A549 (cell line): ENCODE data around the gene CASTOR1. TPM values are rescaled to one million over a fixed set of nuclear protein-coding genes. Genes with fewer than 3 reads are reported as not detected.
A peak's percentile ranks its signal among the peaks of the same experiment; 100 is the strongest.

ENCODE experiments used
- ATAC-seq, 2 experiments: fragments of 200-7000 bp in 1 of 2; fragments of >200 bp in 1 of 2; cut with Nextera tagmentation in 1 of 2; cut with Tn5 transposase in 1 of 2; 3 replicates each; pipeline versions ENCODE4 v1.8.0 to v1.9.1; 2018 to 2020; ENCODE audit warnings: mild to moderate bottlenecking in 1 of 2, moderate library complexity in 1 of 2
- CTCF ChIA-PET: fragments of 300-600 bp; sonication (Branson Sonifier 250); formaldehyde crosslinking; extraction: SDS; loops from one replicate; lab custom pipeline; 2021; ENCODE audit warnings: antibody characterized with exemption, inconsistent platforms; lab: Yijun Ruan, JAX
- POLR2A ChIA-PET: fragments of 350-600 bp; formaldehyde crosslinking; extraction: SDS; loops from one replicate; lab custom pipeline; 2021; ENCODE audit warnings: antibody characterized with exemption, inconsistent platforms; lab: Yijun Ruan, JAX
- DNase-seq, 2 experiments: peaks; one replicate each; pipeline versions ENCODE4 v3.0.0 to v3.0.0-alpha.2; 2011 to 2016; ENCODE audit warnings: low read depth in 1 of 2, low spot score in 1 of 2
- FAIRE-seq: peaks from 2 replicates; lab custom pipeline; 2011; peaks lifted over from hg19 to GRCh38; lab: Jason Lieb, UNC
- H3K27ac ChIP-seq, 2 experiments: fragments of >200 bp; sonication (Bioruptor Twin); formaldehyde crosslinking; 3 replicates each; pipeline ENCODE4 v1.5.1; 2016 to 2017
- H3K4me1 ChIP-seq: fragments of >200 bp; sonication (Bioruptor Twin); formaldehyde crosslinking; 3 replicates; pipeline ENCODE4 v1.6.1; 2016
- H3K4me2 ChIP-seq: fragments of >200 bp; sonication (Bioruptor Twin); formaldehyde crosslinking; 3 replicates; pipeline ENCODE4 v1.6.1; 2016
- H3K4me3 ChIP-seq: fragments of >200 bp; sonication (Bioruptor Twin); formaldehyde crosslinking; 3 replicates; pipeline ENCODE4 v1.5.1; 2016
- H3K9me3 ChIP-seq: fragments of >200 bp; sonication (Bioruptor Twin); formaldehyde crosslinking; 3 replicates; pipeline ENCODE4 v1.6.1; 2016
- CHD2 ChIP-seq: fragments of 150-350 bp; IDR thresholded peaks from 2 replicates; pipeline ENCODE4 v1.6.1; 2014; ENCODE audit warnings: low read length; ENCODE audit not compliant: partially characterized antibody
- CHD4 ChIP-seq: fragments of 200-600 bp; sonication (generic); IDR thresholded peaks from 2 replicates; pipeline ENCODE4 v1.6.1; 2016; ENCODE audit warnings: antibody characterized with exemption, mild to moderate bottlenecking, borderline replicate concordance
- EP300 ChIP-seq, 2 experiments: fragments of >200 bp; sonication (Bioruptor Twin); formaldehyde crosslinking; IDR thresholded peaks; 2 replicates in 1 of 2; 3 replicates in 1 of 2; pipeline ENCODE4 v1.6.1; 2016 to 2017
- FOSL2 ChIP-seq, 2 experiments: fragments of 450-650 bp in 1 of 2; fragments of >200 bp in 1 of 2; sonication (Bioruptor Twin) in 1 of 2; formaldehyde crosslinking; IDR thresholded peaks; 2 replicates each; pipeline versions ENCODE4 v1.5.0 to v1.6.1; 2016 to 2020; ENCODE audit warnings: mild to moderate bottlenecking in 1 of 2, moderate library complexity in 1 of 2
- GATA3 ChIP-seq: IDR thresholded peaks from 2 replicates; pipeline ENCODE4 v1.6.1; 2012; ENCODE audit warnings: borderline replicate concordance
- HOXB13 ChIP-seq: fragments of 250-450 bp; sonication (Bioruptor Pico); IDR thresholded peaks from 2 replicates; pipeline ENCODE4 v1.5.0; 2020; ENCODE audit warnings: low read depth, mild to moderate bottlenecking, moderate library complexity
- HOXB5 ChIP-seq: fragments of 250-450 bp; sonication (Bioruptor Pico); IDR thresholded peaks from 2 replicates; pipeline ENCODE4 v1.5.0; 2020; ENCODE audit warnings: mild to moderate bottlenecking, moderate library complexity
- JUN ChIP-seq, 2 experiments: fragments of >200 bp; sonication (Bioruptor Twin); formaldehyde crosslinking; IDR thresholded peaks; 2 replicates in 1 of 2; 3 replicates in 1 of 2; pipeline ENCODE4 v1.6.1; 2016 to 2017
- JUNB ChIP-seq: fragments of >200 bp; sonication (Bioruptor Twin); formaldehyde crosslinking; IDR thresholded peaks from 2 replicates; pipeline ENCODE4 v1.6.1; 2016
- NFE2L2 ChIP-seq: fragments of 150-350 bp; conservative IDR thresholded peaks from 2 replicates; pipeline ENCODE4 v1.6.1; 2014; ENCODE audit warnings: low read length
- NPAS2 ChIP-seq: fragments of 250-450 bp; sonication (Bioruptor Pico); IDR thresholded peaks from 2 replicates; pipeline ENCODE4 v1.8.0; 2022; ENCODE audit warnings: mild to moderate bottlenecking, moderate library complexity, borderline replicate concordance
- NR3C1 ChIP-seq: fragments of >200 bp; sonication (Bioruptor Twin); formaldehyde crosslinking; IDR thresholded peaks from 3 replicates; pipeline ENCODE4 v1.6.1; 2017
- POLR2AphosphoS2 ChIP-seq: conservative IDR thresholded peaks from 2 replicates; pipeline ENCODE4 v1.6.1; 2012; ENCODE audit warnings: low read length, improper control_type of control experiment, inconsistent platforms
- RCOR1 ChIP-seq: fragments of 150-350 bp; IDR thresholded peaks from 2 replicates; pipeline ENCODE4 v1.6.1; 2014; ENCODE audit warnings: antibody characterized with exemption, low read length, low read depth
- RFX5 ChIP-seq: fragments of 450-650 bp; IDR thresholded peaks from 2 replicates; pipeline ENCODE4 v1.7.1; 2014; ENCODE audit warnings: antibody characterized with exemption, mild to moderate bottlenecking, moderate library complexity
- TFCP2L1 ChIP-seq: fragments of 250-450 bp; sonication (Bioruptor Pico); IDR thresholded peaks from 2 replicates; pipeline ENCODE4 v1.5.0; 2021; ENCODE audit warnings: mild to moderate bottlenecking
- TP53 ChIP-seq: fragments of 250-450 bp; sonication (Bioruptor Pico); IDR thresholded peaks from 2 replicates; pipeline ENCODE4 v1.5.0; 2021; ENCODE audit warnings: mild to moderate bottlenecking, moderate library complexity
- ZC3H11A ChIP-seq: fragments of 450-650 bp; IDR thresholded peaks from 2 replicates; pipeline ENCODE4 v1.6.1; 2014; ENCODE audit warnings: antibody characterized with exemption, mild to moderate bottlenecking
- ZSCAN20 ChIP-seq: fragments of 250-450 bp; sonication (Bioruptor Pico); IDR thresholded peaks from 2 replicates; pipeline ENCODE4 v1.8.0; 2022; ENCODE audit warnings: mild to moderate bottlenecking, moderate library complexity
- WGBS: methylation state at CpG from one replicate; pipeline ENCODE4 v1.1.6; 2017; ENCODE audit errors: missing lambda C conversion rate; 5-methylcytosine and 5-hydroxymethylcytosine counted together
- polyA plus RNA-seq, 4 experiments: library from polyadenylated mRNA; depleted of rRNA in 3 of 4; stranded (reverse); fragments of >200 nt; fragmentation: RNase III in 1 of 4; extraction: RNeasy Plus Mini Kit Qiagen cat#74134 plus additional on column Dnase treatment in 1 of 4; gene quantifications; 2 replicates in 3 of 4; 3 replicates in 1 of 4; pipeline ENCODE4 v1.2.3, GENCODE V29; 2011 to 2017
- TF ChIP-seq, protein P1 (sequence below): IDR thresholded peaks from 2 replicates; pipeline ENCODE4 v1.6.1; 2012; ENCODE audit warnings: low read depth, borderline replicate concordance
- TF ChIP-seq, protein P2 (sequence below): fragments of >200 bp; sonication (Bioruptor Twin); formaldehyde crosslinking; IDR thresholded peaks from 3 replicates; pipeline ENCODE4 v1.5.1; 2016
- TF ChIP-seq, protein P3 (sequence below): IDR thresholded peaks from 2 replicates; pipeline ENCODE4 v1.6.1; 2012
- TF ChIP-seq, protein P4 (sequence below): IDR thresholded peaks from 2 replicates; pipeline ENCODE4 v1.6.1; 2012
- TF ChIP-seq, protein P5 (sequence below): fragments of >200 bp; sonication (Bioruptor Twin); formaldehyde crosslinking; IDR thresholded peaks from 2 replicates; pipeline ENCODE4 v1.6.1; 2016
- TF ChIP-seq, protein P6 (sequence below): fragments of >200 bp; sonication (Bioruptor Twin); formaldehyde crosslinking; IDR thresholded peaks from 3 replicates; pipeline ENCODE4 v1.6.1; 2016

CASTOR1 gene
- polyA plus RNA-seq, 2 of the 4 experiments (the other 2 are of a cell fraction) = 4.7 to 12.2 TPM

DNA sequence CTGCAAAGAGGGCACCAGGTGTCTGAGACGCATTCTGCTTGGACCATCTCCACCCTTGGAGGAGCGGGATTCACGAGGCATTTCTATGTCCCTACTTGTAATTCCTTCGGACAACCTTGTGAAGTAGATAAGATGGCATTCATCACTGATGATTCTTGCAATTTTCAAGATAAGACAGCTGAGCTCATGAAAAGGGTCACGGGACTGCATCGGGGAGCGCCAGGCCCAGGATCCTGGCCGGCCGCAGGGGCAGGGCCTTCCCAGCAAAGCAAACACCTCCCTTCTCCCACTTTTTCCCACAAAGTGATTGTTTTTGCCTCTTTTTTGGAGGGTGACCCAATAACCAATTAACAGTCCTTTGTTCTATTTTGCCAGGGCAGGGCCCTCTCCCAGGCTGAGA lies 51.2 kb downstream of the CASTOR1 start:
- H3K9me3 ChIP-seq = no peaks in the 10 kb centered on the region
- TF ChIP-seq TP53 (CRISPR knock-in tag) (no peak), POLR2AphosphoS2 (0 out of 2 replicates have a peak, but pooled peaks have one; percentile 59), NFE2L2 (no peak), FOSL2 (IDR thresholded peaks at IDR 0.05) (no peak), FOSL2 (CRISPR knock-in tag; IDR thresholded peaks at IDR 0.05) (no peak)
- TF ChIP-seq, protein P1, sequence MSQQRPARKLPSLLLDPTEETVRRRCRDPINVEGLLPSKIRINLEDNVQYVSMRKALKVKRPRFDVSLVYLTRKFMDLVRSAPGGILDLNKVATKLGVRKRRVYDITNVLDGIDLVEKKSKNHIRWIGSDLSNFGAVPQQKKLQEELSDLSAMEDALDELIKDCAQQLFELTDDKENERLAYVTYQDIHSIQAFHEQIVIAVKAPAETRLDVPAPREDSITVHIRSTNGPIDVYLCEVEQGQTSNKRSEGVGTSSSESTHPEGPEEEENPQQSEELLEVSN = no peak
- 93% methylated on average over 9 of the region's 9 CpGs for WGBS
- H3K4me3 ChIP-seq = no peak overlapping the region
- DNase-seq (no peak), ATAC-seq (no peak), FAIRE-seq (no peak)
- ChIA-PET POLR2A (interaction anchor here (0.9 to 3.0 kb wide), 4 partner anchors 10 to 42 kb away, joined by 3 to 10 read pairs (median 4); no protein-coding TSS in a partner anchor), CTCF (interaction anchor here (1.0 to 3.0 kb wide), 8 partner anchors 12 to 130 kb away, joined by 3 to 15 read pairs (median 6); no protein-coding TSS in a partner anchor)
- H3K4me2 ChIP-seq = peak overlapping the region; percentile 19; the same call in 1 of the 3 replicates
- peaks cover 93% of the 10 kb centered on the region for H3K4me1 ChIP-seq
- H3K27ac ChIP-seq = peak overlapping the region; percentile 99 to 100

DNA sequence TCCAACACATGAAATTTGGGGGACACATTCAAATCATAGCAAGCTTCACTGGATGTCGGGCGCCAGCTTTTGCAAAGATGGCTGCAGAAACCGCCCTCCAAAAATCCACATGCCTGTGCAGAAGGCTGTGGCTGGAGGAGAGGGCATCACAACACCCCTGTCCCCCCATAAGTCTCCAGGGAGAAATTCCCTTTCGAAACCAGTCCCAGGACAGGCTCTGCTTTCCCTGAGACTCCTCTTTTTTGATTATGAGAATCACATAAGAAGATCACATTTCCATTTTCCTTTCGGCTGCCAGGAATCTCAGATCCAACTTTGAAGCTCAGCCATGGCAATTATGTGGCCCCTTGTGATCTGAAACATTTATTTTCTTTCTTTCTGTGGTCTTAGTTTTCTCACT lies 52.4 kb downstream of the CASTOR1 start:
- no peak for ATAC-seq
- POLR2A ChIA-PET = interaction anchor here (0.7 to 2.5 kb wide), 2 partner anchors 27 to 124 kb away, joined by 3 to 8 read pairs; no protein-coding TSS in a partner anchor
- DNase-seq = no peak
- Histone ChIP-seq H3K4me2 (peak overlapping the region; percentile 50; the same call in 2 of the 3 replicates), H3K27ac (peak overlapping the region; percentile 99 to 100), H3K4me1 (peaks cover 84% of the 10 kb centered on the region), H3K9me3 (no peaks in the 10 kb centered on the region), H3K4me3 (no peak overlapping the region)
- WGBS = 99% methylated on average over 5 of the region's 5 CpGs
- FAIRE-seq = no peak
- TF ChIP-seq NR3C1 = no peak
- no peak for TF ChIP-seq NFE2L2
- TF ChIP-seq, protein P2, sequence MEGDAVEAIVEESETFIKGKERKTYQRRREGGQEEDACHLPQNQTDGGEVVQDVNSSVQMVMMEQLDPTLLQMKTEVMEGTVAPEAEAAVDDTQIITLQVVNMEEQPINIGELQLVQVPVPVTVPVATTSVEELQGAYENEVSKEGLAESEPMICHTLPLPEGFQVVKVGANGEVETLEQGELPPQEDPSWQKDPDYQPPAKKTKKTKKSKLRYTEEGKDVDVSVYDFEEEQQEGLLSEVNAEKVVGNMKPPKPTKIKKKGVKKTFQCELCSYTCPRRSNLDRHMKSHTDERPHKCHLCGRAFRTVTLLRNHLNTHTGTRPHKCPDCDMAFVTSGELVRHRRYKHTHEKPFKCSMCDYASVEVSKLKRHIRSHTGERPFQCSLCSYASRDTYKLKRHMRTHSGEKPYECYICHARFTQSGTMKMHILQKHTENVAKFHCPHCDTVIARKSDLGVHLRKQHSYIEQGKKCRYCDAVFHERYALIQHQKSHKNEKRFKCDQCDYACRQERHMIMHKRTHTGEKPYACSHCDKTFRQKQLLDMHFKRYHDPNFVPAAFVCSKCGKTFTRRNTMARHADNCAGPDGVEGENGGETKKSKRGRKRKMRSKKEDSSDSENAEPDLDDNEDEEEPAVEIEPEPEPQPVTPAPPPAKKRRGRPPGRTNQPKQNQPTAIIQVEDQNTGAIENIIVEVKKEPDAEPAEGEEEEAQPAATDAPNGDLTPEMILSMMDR = no peak
- no peak for TF ChIP-seq FOSL2 (IDR thresholded peaks at IDR 0.05)
- TF ChIP-seq FOSL2 (CRISPR knock-in tag; IDR thresholded peaks at IDR 0.05) = no peak
- TF ChIP-seq, protein P3, sequence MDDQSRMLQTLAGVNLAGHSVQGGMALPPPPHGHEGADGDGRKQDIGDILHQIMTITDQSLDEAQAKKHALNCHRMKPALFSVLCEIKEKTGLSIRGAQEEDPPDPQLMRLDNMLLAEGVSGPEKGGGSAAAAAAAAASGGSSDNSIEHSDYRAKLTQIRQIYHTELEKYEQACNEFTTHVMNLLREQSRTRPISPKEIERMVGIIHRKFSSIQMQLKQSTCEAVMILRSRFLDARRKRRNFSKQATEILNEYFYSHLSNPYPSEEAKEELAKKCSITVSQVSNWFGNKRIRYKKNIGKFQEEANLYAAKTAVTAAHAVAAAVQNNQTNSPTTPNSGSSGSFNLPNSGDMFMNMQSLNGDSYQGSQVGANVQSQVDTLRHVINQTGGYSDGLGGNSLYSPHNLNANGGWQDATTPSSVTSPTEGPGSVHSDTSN = no peak
- no peak for TF ChIP-seq TFCP2L1
- TF ChIP-seq CHD4 = no peak
- TF ChIP-seq ZSCAN20 (CRISPR knock-in tag) = 0 out of 2 replicates have a peak, but pooled peaks have one; percentile 42
- peak; percentile 74; the same call in 1 of the 2 replicates for TF ChIP-seq HOXB13 (CRISPR knock-in tag)
- no peak for TF ChIP-seq RCOR1
- CTCF ChIA-PET = interaction anchor here (0.7 to 3.0 kb wide), 6 partner anchors 19 to 51 kb away, joined by 4 to 11 read pairs (median 6); no protein-coding TSS in a partner anchor

DNA sequence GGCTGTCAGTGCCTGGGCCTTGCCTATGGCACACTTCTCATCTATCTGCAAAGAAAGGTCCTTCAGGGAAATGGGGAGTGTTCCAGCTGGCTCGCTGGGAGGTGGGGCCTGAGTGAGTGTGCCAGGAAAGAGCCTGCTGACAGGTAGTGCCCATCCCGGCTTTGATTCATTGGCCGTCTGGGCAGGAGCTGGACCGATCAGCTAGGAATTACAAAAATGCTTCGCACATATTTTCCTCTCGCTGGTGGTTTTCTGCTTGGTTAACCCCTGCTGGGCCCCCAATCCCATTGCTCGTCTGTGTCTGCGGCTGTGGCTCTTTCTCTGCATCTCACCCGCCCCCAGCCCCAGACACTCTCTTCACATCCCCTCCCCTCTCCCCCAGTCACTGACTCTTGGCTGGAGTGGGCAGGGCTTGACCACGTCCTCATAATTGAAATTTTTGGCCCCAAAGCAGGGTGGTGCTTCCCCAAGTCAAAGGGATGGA lies 53.6 kb downstream of the CASTOR1 start:
- ChIA-PET POLR2A (interaction anchor here (0.6 to 2.5 kb wide), 9 partner anchors 9 to 150 kb away, joined by 3 to 10 read pairs (median 5); no protein-coding TSS in a partner anchor), CTCF (interaction anchor here (0.9 to 2.6 kb wide), 4 partner anchors 12 to 127 kb away, joined by 3 to 9 read pairs (median 5); no protein-coding TSS in a partner anchor)
- Histone ChIP-seq H3K4me1 (peaks cover 78% of the 10 kb centered on the region), H3K4me2 (peak overlapping the region; percentile 50), H3K9me3 (no peaks in the 10 kb centered on the region), H3K4me3 (no peak overlapping the region), H3K27ac (peak overlapping the region; percentile 99 to 100)
- under 1% methylated on average over 10 of the region's 10 CpGs for WGBS
- FAIRE-seq (no peak), DNase-seq (peak; percentile 74 to 90), ATAC-seq (peak; percentile 52 to 69)
- TF ChIP-seq EP300 (IDR thresholded peaks at IDR 0.05) (peak; percentile 47 to 92; a peak in 2 of 5 replicates), RFX5 (no peak), JUN (IDR thresholded peaks at IDR 0.05) (peak; percentile 65 to 70; a peak in 3 of 5 replicates), CHD2 (no peak), JUNB (peak; percentile 32; the same call in 1 of the 2 replicates), ZC3H11A (no peak), HOXB5 (peak; percentile 89), FOSL2 (IDR thresholded peaks at IDR 0.05) (no peak), FOSL2 (CRISPR knock-in tag; IDR thresholded peaks at IDR 0.05) (peak; percentile 37), GATA3 (peak; percentile 88; the same call in 1 of the 2 replicates), NPAS2 (CRISPR knock-in tag) (no peak)
- TF ChIP-seq, protein P4, sequence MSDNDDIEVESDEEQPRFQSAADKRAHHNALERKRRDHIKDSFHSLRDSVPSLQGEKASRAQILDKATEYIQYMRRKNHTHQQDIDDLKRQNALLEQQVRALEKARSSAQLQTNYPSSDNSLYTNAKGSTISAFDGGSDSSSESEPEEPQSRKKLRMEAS = peak; percentile 82
- TF ChIP-seq, protein P5, sequence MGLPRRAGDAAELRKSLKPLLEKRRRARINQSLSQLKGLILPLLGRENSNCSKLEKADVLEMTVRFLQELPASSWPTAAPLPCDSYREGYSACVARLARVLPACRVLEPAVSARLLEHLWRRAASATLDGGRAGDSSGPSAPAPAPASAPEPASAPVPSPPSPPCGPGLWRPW = no peak
- TF ChIP-seq, protein P6, sequence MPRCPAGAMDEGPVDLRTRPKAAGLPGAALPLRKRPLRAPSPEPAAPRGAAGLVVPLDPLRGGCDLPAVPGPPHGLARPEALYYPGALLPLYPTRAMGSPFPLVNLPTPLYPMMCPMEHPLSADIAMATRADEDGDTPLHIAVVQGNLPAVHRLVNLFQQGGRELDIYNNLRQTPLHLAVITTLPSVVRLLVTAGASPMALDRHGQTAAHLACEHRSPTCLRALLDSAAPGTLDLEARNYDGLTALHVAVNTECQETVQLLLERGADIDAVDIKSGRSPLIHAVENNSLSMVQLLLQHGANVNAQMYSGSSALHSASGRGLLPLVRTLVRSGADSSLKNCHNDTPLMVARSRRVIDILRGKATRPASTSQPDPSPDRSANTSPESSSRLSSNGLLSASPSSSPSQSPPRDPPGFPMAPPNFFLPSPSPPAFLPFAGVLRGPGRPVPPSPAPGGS = peak; percentile 31; the same call in 1 of the 3 replicates
- TF ChIP-seq, protein P3 = peak; percentile 73
